Thoracic aorta (tissue), 2 donors: ENCODE results near the gene UMODL1. TPM values are rescaled to one million over a fixed set of nuclear protein-coding genes. Genes with fewer than 3 reads are reported as not detected.
"Not testable (repeated sequence)": the region's sequence is repeated elsewhere in the genome, so short reads cannot be mapped to it uniquely, and the experiment has no call there.

Experiments used
- ATAC-seq: fragments of 150-250 bp; one replicate; pipeline ENCODE4 v1.8.0; 2017; ENCODE audit warnings: low read depth; ENCODE audit not compliant: insufficient number of reproducible peaks, low FRiP score
- DNase-seq: peaks from one replicate; pipeline ENCODE4 v3.0.0-alpha.2; 2020; ENCODE audit warnings: low spot score
- H3K27ac ChIP-seq, 2 donors: fragments of 200-600 bp; sonication (generic); 1 replicate in 1 of 2; 2 replicates in 1 of 2; pipeline ENCODE4 v1.5.1; 2016; ENCODE audit warnings: mild to moderate bottlenecking in 2 of 2, moderate library complexity in 2 of 2
- H3K27me3 ChIP-seq: fragments of 200-600 bp; sonication (generic); replicated peaks from 2 replicates; pipeline ENCODE4 v1.6.0; 2016; ENCODE audit warnings: mild to moderate bottlenecking; ENCODE audit not compliant: insufficient read depth
- H3K36me3 ChIP-seq: fragments of 200-600 bp; sonication (generic); one replicate; pipeline ENCODE4 v1.5.1; 2016
- H3K4me1 ChIP-seq, 2 donors: fragments of 200-600 bp; sonication (generic); 1 replicate in 1 of 2; 2 replicates in 1 of 2; pipeline versions ENCODE4 v1.5.1 to v1.6.0; 2016; ENCODE audit warnings: low read depth in 2 of 2, mild to moderate bottlenecking in 1 of 2; ENCODE audit not compliant: control insufficient read depth in 1 of 2
- H3K4me3 ChIP-seq: fragments of 200-600 bp; sonication (generic); 2 replicates; pipeline ENCODE4 v1.5.1; 2016; ENCODE audit warnings: mild to moderate bottlenecking
- H3K9me3 ChIP-seq: fragments of 200-600 bp; sonication (generic); 2 replicates; pipeline ENCODE4 v1.5.1; 2016
- total RNA-seq, 2 donors: library from RNA; depleted of rRNA; stranded (reverse); fragments of >200 nt; gene quantifications; one replicate each; pipeline versions ENCODE4 v1.1.0 to v1.2.3, GENCODE V29; 2016
- TF ChIP-seq, protein P1 (sequence below): fragments of 200-600 bp; sonication (generic); IDR thresholded peaks from one replicate; pipeline ENCODE4 v1.5.1; 2019; ENCODE audit warnings: antibody characterized with exemption

UMODL1 gene
- total RNA-seq, 2 donors from 2014 or later, result 0.14 TPM; not detected in 1

DNA sequence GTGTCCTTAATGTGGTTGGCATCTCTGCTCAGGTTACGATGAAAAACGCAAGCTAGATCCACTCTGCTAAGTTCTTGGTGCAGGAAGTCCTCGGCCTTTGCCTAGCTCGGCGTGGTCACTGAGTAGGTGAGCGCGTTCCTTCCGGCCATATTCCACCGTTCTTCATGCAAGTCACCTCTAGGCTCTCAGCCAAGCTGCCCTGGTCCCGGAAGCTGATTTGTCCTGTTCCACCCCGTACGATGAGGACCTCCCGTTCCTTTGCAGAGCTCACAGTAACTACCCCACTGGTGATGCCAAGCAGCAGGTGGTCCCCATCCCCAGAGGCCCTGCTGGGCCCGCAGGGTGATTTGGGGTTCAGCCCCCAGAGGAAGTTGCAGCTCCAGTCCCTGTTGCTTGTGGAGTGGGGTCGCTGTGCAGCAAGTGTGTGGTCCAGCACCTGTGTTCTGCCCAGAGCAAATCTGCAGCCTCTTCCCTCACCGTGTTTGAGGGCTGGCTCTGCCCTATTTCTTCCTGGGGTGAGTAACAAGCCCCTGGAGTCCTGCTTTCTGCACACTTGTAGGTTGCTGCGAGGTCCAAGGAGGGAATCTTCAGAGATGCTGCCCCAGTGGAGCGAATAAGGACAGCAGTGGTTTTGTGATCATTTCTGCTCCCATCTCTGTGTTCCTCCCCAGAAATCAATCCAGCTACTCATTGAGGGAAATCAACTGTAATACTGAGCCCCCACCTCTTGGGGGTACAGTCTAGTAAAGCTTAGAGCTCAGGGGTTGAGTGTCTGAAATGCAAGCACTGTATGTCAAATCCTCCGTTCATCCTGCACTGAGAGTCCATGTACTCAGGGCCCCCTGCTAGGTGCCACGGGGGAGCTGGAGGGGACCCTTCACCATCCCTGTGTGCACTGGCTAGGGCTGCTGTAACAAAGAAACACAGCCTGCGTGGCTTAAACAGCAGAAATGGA is 2.3 kb downstream of the UMODL1 start:
- DNase-seq (no peak), ATAC-seq (no peak)
- TF ChIP-seq, protein P1, sequence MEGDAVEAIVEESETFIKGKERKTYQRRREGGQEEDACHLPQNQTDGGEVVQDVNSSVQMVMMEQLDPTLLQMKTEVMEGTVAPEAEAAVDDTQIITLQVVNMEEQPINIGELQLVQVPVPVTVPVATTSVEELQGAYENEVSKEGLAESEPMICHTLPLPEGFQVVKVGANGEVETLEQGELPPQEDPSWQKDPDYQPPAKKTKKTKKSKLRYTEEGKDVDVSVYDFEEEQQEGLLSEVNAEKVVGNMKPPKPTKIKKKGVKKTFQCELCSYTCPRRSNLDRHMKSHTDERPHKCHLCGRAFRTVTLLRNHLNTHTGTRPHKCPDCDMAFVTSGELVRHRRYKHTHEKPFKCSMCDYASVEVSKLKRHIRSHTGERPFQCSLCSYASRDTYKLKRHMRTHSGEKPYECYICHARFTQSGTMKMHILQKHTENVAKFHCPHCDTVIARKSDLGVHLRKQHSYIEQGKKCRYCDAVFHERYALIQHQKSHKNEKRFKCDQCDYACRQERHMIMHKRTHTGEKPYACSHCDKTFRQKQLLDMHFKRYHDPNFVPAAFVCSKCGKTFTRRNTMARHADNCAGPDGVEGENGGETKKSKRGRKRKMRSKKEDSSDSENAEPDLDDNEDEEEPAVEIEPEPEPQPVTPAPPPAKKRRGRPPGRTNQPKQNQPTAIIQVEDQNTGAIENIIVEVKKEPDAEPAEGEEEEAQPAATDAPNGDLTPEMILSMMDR, result no peak
- Histone ChIP-seq H3K4me1 (no peaks in the 10 kb centered on the region), H3K27ac (no peak overlapping the region), H3K4me3 (no peak overlapping the region), H3K27me3 (no peaks in the 10 kb centered on the region), H3K36me3 (no peaks in the 10 kb centered on the region), H3K9me3 (no peaks in the 10 kb centered on the region)

DNA sequence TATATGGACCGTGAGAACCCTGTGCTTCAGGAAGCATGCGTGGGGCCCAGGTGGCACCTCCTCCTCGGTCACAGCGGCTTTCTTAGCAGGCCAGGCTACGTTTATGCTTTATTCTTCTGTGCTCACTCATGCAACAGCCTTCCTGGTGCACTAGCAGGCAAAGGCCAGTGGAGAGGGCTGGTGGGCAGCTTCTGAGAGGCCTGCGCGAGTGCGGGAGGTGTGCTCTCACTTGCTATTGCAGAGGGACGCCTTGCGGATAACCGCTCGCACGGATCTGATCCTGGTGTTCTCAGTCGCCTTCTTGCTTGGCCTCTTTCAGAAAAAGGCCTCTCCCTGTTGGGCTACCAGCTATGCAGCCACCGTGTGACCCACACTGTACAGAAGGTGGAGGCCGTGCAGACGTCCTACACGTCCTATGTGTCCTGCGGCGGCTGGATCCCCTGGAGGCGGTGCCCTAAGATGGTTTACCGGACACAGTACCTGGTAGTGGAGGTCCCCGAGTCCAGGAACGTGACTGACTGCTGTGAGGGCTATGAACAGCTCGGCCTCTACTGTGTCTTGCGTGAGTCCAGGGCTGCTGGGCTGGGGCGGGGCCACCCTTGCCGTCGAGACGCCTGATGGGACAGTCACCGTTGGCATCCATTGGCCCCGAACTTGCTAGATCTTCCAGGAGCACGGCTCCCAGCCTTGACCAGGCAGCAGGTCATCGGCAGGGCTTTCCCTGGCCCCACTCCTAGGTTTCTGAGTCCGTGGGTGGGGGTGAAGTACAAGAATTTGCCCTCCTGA is 4.8 kb downstream of the UMODL1 start:
- Histone ChIP-seq H3K27ac (no peak overlapping the region), H3K9me3 (no peaks in the 10 kb centered on the region), H3K27me3 (no peaks in the 10 kb centered on the region), H3K4me1 (peaks cover 0 to 3% of the 10 kb centered on the region in 2 donors), H3K4me3 (no peak overlapping the region), H3K36me3 (no peaks in the 10 kb centered on the region)
- ATAC-seq (no peak), DNase-seq (no peak)
- TF ChIP-seq, protein P1, result no peak

DNA sequence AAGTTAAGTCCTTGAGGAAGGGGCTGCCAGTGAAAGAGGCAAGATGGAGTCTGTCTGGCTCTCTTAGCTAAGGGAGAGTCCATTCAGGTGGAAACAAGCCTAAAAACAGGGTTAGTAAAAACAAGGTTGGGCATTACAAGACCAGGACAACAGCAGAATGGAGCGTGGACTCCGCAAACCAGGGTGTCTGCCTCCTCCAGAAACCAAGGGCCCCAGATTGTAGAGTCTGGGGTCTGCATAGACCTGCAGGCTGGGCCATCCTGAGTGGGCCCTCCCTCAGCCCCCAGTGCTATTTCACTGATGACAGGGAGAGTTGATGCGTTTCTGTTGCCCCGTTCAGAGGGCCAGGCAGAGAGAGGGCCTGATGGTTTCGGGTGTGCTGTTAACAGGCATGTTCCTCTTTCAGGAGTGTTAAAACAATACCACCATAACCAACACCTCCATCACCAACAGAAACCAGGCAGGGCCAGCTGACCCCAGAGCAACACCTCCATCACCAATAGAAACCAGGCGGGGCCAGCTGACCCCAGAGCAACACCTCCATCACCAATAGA is 6.6 kb downstream of the UMODL1 start:
- not testable (repeated sequence) for DNase-seq, H3K9me3 ChIP-seq

DNA sequence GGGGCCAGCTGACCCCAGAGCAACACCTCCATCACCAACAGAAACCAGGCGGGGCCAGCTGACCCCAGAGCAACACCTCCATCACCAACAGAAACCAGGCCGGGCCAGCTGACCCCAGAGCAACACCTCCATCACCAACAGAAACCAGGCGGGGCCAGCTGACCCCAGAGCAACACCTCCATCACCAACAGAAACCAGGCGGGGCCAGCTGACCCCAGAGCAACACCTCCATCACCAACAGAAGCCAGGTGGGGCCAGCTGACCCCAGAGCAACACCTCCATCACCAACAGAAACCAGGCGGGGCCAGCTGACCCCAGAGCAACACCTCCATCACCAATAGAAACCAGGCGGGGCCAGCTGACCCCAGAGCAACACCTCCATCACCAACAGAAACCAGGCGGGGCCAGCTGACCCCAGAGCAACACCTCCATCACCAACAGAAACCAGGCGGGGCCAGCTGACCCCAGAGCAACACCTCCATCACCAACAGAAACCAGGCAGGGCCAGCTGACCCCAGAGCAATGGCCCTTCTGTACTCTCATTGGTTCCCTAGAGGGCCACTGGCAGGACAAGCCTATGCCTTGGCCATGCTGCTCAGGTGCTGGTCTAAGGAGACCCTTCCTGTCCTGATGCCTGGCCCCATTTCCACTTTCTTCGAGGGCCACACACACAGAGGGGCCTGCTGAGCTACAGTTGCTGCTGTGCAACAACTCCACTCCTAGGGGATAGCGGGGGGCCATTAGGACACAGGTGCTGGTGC is 7.3 kb downstream of the UMODL1 start:
- H3K36me3 ChIP-seq, DNase-seq, H3K27me3 ChIP-seq, H3K4me3 ChIP-seq, H3K9me3 ChIP-seq, H3K27ac ChIP-seq, ATAC-seq: not testable (repeated sequence)
- H3K4me1 ChIP-seq, result peaks cover 4 to 18% of the 10 kb centered on the region in 2 donors

More for the DNA sequence above, 6.6 kb downstream of the UMODL1 start:
- not testable (repeated sequence) for H3K4me3 ChIP-seq, H3K27me3 ChIP-seq, H3K27ac ChIP-seq, ATAC-seq, H3K36me3 ChIP-seq
- H3K4me1 ChIP-seq, result peaks cover 4 to 18% of the 10 kb centered on the region in 2 donors

DNA sequence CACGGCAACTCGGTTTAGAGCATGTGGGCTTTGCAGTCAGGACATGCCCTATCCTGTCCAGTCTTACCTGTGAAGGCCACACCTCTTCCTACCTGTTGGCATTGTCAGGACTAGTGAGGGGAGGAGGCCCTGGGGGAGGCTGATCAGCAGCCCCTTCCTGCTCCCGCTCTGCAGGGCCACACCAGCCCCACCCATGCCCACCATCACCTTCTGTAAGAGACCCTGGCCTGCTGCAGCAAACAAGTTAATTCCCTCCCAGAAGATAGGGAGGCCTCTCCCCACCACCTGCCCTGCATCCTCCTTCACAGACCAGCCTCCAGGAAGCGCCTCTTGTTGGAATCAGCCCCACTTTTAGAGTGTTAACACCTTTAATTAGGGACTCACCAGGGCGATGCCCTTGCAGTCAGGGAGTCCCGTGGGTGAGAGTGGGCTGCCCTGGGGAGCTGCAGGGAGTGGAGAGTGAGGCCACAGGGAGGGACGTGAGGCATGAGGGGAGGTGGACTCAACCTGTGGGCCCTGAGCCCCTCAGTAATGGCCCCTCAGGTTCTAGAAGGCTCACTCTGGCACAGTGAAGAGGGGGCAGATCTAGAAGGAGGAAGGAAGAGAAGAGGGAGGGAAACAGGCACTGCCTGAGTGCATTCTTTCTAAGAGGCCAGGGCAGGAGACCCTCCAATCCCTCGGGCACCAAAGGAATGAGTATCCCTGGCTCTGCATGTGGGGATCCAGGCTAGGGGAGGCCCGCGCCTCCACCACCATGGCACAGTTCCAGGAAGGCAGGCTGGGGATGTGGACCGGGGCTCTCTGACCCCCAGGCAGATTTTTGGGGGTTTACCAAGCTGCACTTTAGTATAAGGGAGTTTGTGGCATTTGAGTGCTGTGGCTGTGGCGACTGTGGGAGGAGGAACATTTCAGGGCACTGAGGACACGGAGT is 8.2 kb downstream of the UMODL1 start:
- no peaks in the 10 kb centered on the region for H3K9me3 ChIP-seq
- H3K27me3 ChIP-seq, result no peaks in the 10 kb centered on the region
- no peak overlapping the region for H3K27ac ChIP-seq
- no peak for ATAC-seq
- TF ChIP-seq, protein P1, result no peak
- H3K36me3 ChIP-seq, result no peaks in the 10 kb centered on the region
- DNase-seq, result no peak
- no peak overlapping the region for H3K4me3 ChIP-seq
- peaks cover 4 to 18% of the 10 kb centered on the region in 2 donors for H3K4me1 ChIP-seq
